Measurements from ENCODE around the gene GFRA4.

- TF ChIP-seq POLR2AphosphoS5 (IDR thresholded peaks at IDR 0.05; ENCODE audit: low read depth, low read length) (no peak), CTCF (IDR thresholded peaks at IDR 0.05) (no peak)
Observed at GRCh38 chr20:3622406-3622805, 40.8 kb downstream of the GFRA4 start.
